H9 (cell line): Measurements from ENCODE around the gene DHRS2. TPM values are rescaled to one million over a fixed set of nuclear protein-coding genes. Genes with fewer than 3 reads are reported as not detected.

Experiments used
- DNase-seq: peaks from one replicate; pipeline ENCODE4 v3.0.0-alpha.2; 2017
- H2AFZ ChIP-seq: one replicate; pipeline ENCODE4 v1.6.1; 2013; ENCODE audit warnings: mild to moderate bottlenecking, low read length, control low read depth, moderate library complexity
- H2AK5ac ChIP-seq: 2 replicates; pipeline ENCODE4 v1.6.1; 2013; ENCODE audit warnings: low read length, control low read depth, mixed read lengths; ENCODE audit not compliant: insufficient read length
- H2BK120ac ChIP-seq: one replicate; pipeline ENCODE4 v1.6.1; 2013; ENCODE audit warnings: low read depth, mild to moderate bottlenecking, low read length, control low read depth, inconsistent platforms; ENCODE audit not compliant: poor library complexity, severe bottlenecking
- H2BK12ac ChIP-seq: 2 replicates; pipeline ENCODE4 v1.6.1; 2013; ENCODE audit warnings: low read length, control low read depth, mixed read lengths, low read depth; ENCODE audit not compliant: insufficient read length
- H2BK15ac ChIP-seq: 2 replicates; pipeline ENCODE4 v1.6.1; 2013; ENCODE audit warnings: low read depth, low read length, control low read depth
- H2BK20ac ChIP-seq: one replicate; pipeline ENCODE4 v1.6.1; 2013; ENCODE audit warnings: low read depth, mild to moderate bottlenecking, low read length, control low read depth, inconsistent platforms; ENCODE audit not compliant: poor library complexity, severe bottlenecking
- H2BK5ac ChIP-seq: 2 replicates; pipeline ENCODE4 v1.6.1; 2013; ENCODE audit warnings: low read length, control low read depth, mixed read lengths; ENCODE audit not compliant: insufficient read length
- H3K14ac ChIP-seq: 2 replicates; pipeline ENCODE4 v1.6.1; 2013; ENCODE audit warnings: low read length, control low read depth; ENCODE audit not compliant: insufficient read depth
- H3K18ac ChIP-seq: 2 replicates; pipeline ENCODE4 v1.6.1; 2013; ENCODE audit warnings: low read depth, mild to moderate bottlenecking, mixed read lengths, low read length, control low read depth; ENCODE audit not compliant: insufficient read length
- H3K23ac ChIP-seq: 2 replicates; pipeline ENCODE4 v1.6.1; 2013; ENCODE audit warnings: low read length, control low read depth, mixed read lengths, low read depth; ENCODE audit not compliant: insufficient read length
- H3K23me2 ChIP-seq: 2 replicates; pipeline ENCODE4 v1.6.1; 2013; ENCODE audit warnings: low read depth, mild to moderate bottlenecking, mixed read lengths, low read length, control low read depth; ENCODE audit not compliant: insufficient read length, poor library complexity, severe bottlenecking
- H3K27ac ChIP-seq: 2 replicates; pipeline ENCODE4 v1.5.1; 2013; ENCODE audit warnings: low read length, control low read depth, mixed read lengths, low read depth; ENCODE audit not compliant: insufficient read length
- H3K27me3 ChIP-seq: 2 replicates; pipeline ENCODE4 v1.6.1; 2013; ENCODE audit warnings: low read length, control low read depth, inconsistent platforms; ENCODE audit not compliant: insufficient read depth
- H3K4ac ChIP-seq: 2 replicates; pipeline ENCODE4 v1.6.1; 2013; ENCODE audit warnings: low read depth, mild to moderate bottlenecking, control low read depth, inconsistent platforms, low read length, moderate library complexity
- H3K4me1 ChIP-seq: 2 replicates; pipeline ENCODE4 v1.6.1; 2013; ENCODE audit warnings: low read length, control low read depth, inconsistent platforms; ENCODE audit not compliant: insufficient read depth
- H3K4me2 ChIP-seq: 2 replicates; pipeline ENCODE4 v1.6.1; 2013; ENCODE audit warnings: low read length, control low read depth, mixed read lengths; ENCODE audit not compliant: insufficient read length, insufficient read depth
- H3K56ac ChIP-seq: 2 replicates; pipeline ENCODE4 v1.6.1; 2013; ENCODE audit warnings: low read depth, mild to moderate bottlenecking, mixed read lengths, low read length, control low read depth; ENCODE audit not compliant: insufficient read length
- H3K79me1 ChIP-seq: 2 replicates; pipeline ENCODE4 v1.6.1; 2013; ENCODE audit warnings: low read depth, mild to moderate bottlenecking, moderate library complexity, low read length, control low read depth, inconsistent platforms; ENCODE audit not compliant: insufficient read depth, poor library complexity, severe bottlenecking
- H3K79me2 ChIP-seq: 2 replicates; pipeline ENCODE4 v1.6.1; 2013; ENCODE audit warnings: low read length, control low read depth, inconsistent platforms; ENCODE audit not compliant: insufficient read depth
- H3K9ac ChIP-seq: 2 replicates; pipeline ENCODE4 v1.6.1; 2013; ENCODE audit warnings: low read length, control low read depth, mixed read lengths; ENCODE audit not compliant: insufficient read length; ENCODE audit errors: extremely low read depth
- H3K9me3 ChIP-seq: one replicate; pipeline ENCODE4 v1.6.1; 2013; ENCODE audit warnings: low read depth, low read length, inconsistent platforms; ENCODE audit not compliant: control insufficient read depth
- H3T11ph ChIP-seq: one replicate; pipeline ENCODE4 v1.6.1; 2013; ENCODE audit warnings: mild to moderate bottlenecking, low read length, control low read depth, inconsistent platforms
- H4K20me1 ChIP-seq: one replicate; pipeline ENCODE4 v1.6.1; 2013; ENCODE audit not compliant: control insufficient read depth, insufficient read length, insufficient read depth
- H4K5ac ChIP-seq: 2 replicates; pipeline ENCODE4 v1.6.1; 2013; ENCODE audit warnings: low read depth, mild to moderate bottlenecking, mixed read lengths, low read length, control low read depth; ENCODE audit not compliant: insufficient read length
- H4K8ac ChIP-seq: replicated peaks from 2 replicates; pipeline ENCODE4 v1.6.1; 2013; ENCODE audit warnings: low read length, control low read depth, mixed read lengths, low read depth; ENCODE audit not compliant: insufficient read length
- H4K91ac ChIP-seq: 2 replicates; pipeline ENCODE4 v1.6.1; 2013; ENCODE audit warnings: low read depth, mild to moderate bottlenecking, moderate library complexity, mixed read lengths, low read length, control low read depth; ENCODE audit not compliant: insufficient read length
- H3K27ac Mint-ChIP-seq, 3 experiments: 2 replicates in 2 of 3; 3 replicates in 1 of 3; pipeline ENCODE4 v1.8.0; 2020 to 2021; ENCODE audit warnings: mixed read lengths in 3 of 3, mild to moderate bottlenecking in 1 of 3, moderate library complexity in 1 of 3
- H3K27me3 Mint-ChIP-seq: 2 replicates; pipeline ENCODE4 v1.8.0; 2021; ENCODE audit warnings: low read depth, mild to moderate bottlenecking, moderate library complexity, mixed read lengths
- H3K36me3 Mint-ChIP-seq, 3 experiments: 2 replicates in 2 of 3; 3 replicates in 1 of 3; pipeline ENCODE4 v1.8.0; 2020 to 2021; ENCODE audit warnings: low read depth in 3 of 3, mixed read lengths in 3 of 3; ENCODE audit not compliant: insufficient read depth in 1 of 3
- H3K4me1 Mint-ChIP-seq, 2 experiments: 2 replicates each; pipeline ENCODE4 v1.8.0; 2020; ENCODE audit warnings: mixed read lengths in 2 of 2
- H3K4me3 Mint-ChIP-seq, 2 experiments: 2 replicates in 1 of 2; 3 replicates in 1 of 2; pipeline ENCODE4 v1.8.0; 2020 to 2021; ENCODE audit warnings: mild to moderate bottlenecking in 2 of 2, mixed read lengths in 2 of 2, moderate library complexity in 1 of 2
- H3K9me3 Mint-ChIP-seq, 2 experiments: 2 replicates in 1 of 2; 3 replicates in 1 of 2; pipeline ENCODE4 v1.8.0; 2020; ENCODE audit warnings: mild to moderate bottlenecking in 2 of 2, mixed read lengths in 2 of 2, moderate library complexity in 1 of 2
- WGBS: extraction: QIAGEN DNeasy Blood & Tissue Kit; methylation state at CpG from one replicate; pipeline ENCODE4 v1.1.7; 2013; ENCODE audit warnings: missing lambda C conversion rate, low lambda C conversion rate, mixed read lengths; ENCODE audit not compliant: insufficient read length; ENCODE audit errors: extremely low coverage; 5-methylcytosine and 5-hydroxymethylcytosine counted together
- total RNA-seq: library from RNA; stranded (reverse); gene quantifications from 2 replicates; pipeline ENCODE4 v1.2.1, GENCODE V29; 2021
- TF ChIP-seq, protein P1 (sequence below): fragments of 200-600 bp; sonication (generic); conservative IDR thresholded peaks from 3 replicates; pipeline ENCODE4 v1.8.0; 2021; ENCODE audit warnings: antibody characterized with exemption, mild to moderate bottlenecking

The DHRS2 gene
- total RNA-seq, 1 experiment from 2014 or later: 0.66 TPM

DNA sequence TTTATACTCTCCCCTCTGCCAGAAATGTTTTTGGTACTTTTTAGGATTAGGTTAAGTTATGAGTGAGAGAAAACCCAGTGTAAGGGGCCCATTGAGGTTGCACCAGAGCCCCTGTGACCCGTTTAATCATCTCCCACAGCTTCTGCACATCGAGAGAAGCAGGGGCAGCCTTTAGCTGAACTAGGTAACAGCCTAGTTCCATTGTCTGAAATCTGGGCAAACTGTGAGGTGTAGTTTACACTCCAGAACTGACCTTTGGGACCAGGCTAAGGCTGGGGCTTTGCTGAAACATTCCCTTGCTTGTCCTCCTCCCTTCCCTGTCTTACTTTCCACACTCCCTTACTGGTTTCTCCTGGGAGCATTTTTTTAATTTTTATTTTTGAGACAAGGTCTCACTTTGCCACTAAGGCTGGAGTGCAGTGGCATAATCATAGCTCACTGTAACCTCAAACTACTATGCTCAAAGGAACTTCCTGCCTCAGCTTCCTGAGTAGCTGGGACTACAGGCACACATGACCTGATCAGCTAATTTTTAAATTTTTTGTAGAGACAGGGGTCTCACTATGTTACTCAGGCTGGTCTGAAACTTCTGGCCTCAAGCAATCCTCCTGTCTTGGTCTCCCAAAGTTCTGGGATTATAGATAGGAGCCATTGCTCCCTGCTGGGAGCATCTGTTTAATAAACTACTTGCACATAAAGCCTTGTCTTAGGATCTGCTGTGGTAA is 25.9 kb upstream of the DHRS2 start:
- H3K9me3 Mint-ChIP-seq: peaks cover 2 to 36% of the 10 kb centered on the region in 2 experiments; a peak in 4 of 5 replicates
- Histone ChIP-seq H3K18ac (no peak overlapping the region), H3K4ac (no peak overlapping the region), H2BK20ac (no peak overlapping the region), H4K5ac (no peak overlapping the region), H3K23ac (no peak overlapping the region), H2BK5ac (no peak overlapping the region), H3T11ph (no peak overlapping the region), H2BK15ac (no peak overlapping the region), H3K23me2 (no peaks in the 10 kb centered on the region), H2AFZ (no peak overlapping the region), H3K79me1 (no peaks in the 10 kb centered on the region), H2AK5ac (no peak overlapping the region), H4K8ac (no peak overlapping the region), H3K14ac (no peak overlapping the region), H3K9me3 (no peaks in the 10 kb centered on the region), H3K27me3 (no peaks in the 10 kb centered on the region), H3K27ac (no peak overlapping the region), H3K4me1 (no peaks in the 10 kb centered on the region), H3K4me2 (no peak overlapping the region), H2BK12ac (no peak overlapping the region), H3K79me2 (no peaks in the 10 kb centered on the region), H3K56ac (no peak overlapping the region), H4K91ac (no peak overlapping the region), H3K9ac (no peak overlapping the region), H2BK120ac (no peak overlapping the region), H4K20me1 (no peaks in the 10 kb centered on the region)
- no CpG with 5 or more reads among the region's 2 CpGs for WGBS
- no peaks in the 10 kb centered on the region for H3K36me3 Mint-ChIP-seq
- H3K4me3 Mint-ChIP-seq: no peak overlapping the region
- DNase-seq: no peak
- TF ChIP-seq, protein P1, sequence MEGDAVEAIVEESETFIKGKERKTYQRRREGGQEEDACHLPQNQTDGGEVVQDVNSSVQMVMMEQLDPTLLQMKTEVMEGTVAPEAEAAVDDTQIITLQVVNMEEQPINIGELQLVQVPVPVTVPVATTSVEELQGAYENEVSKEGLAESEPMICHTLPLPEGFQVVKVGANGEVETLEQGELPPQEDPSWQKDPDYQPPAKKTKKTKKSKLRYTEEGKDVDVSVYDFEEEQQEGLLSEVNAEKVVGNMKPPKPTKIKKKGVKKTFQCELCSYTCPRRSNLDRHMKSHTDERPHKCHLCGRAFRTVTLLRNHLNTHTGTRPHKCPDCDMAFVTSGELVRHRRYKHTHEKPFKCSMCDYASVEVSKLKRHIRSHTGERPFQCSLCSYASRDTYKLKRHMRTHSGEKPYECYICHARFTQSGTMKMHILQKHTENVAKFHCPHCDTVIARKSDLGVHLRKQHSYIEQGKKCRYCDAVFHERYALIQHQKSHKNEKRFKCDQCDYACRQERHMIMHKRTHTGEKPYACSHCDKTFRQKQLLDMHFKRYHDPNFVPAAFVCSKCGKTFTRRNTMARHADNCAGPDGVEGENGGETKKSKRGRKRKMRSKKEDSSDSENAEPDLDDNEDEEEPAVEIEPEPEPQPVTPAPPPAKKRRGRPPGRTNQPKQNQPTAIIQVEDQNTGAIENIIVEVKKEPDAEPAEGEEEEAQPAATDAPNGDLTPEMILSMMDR: no peak
- H3K27me3 Mint-ChIP-seq: peaks cover 9% of the 10 kb centered on the region
- H3K4me1 Mint-ChIP-seq: no peaks in the 10 kb centered on the region
- no peak overlapping the region for H3K27ac Mint-ChIP-seq
